IMR-90 (cell line): ENCODE measurements around the gene TRDN. TPM values are rescaled to one million over a fixed set of nuclear protein-coding genes. Genes with fewer than 3 reads are reported as not detected.

Experiments
- ATAC-seq: fragments of 200-7000 bp; cut with Tn5 transposase; 2 replicates; pipeline ENCODE4 v1.9.1; 2020; ENCODE audit warnings: low read depth, mild to moderate bottlenecking, moderate library complexity
- BruUV-seq: library from RNA; stranded (reverse); fragments of 400-500 nt; replicated peaks from 2 replicates; lab custom pipeline; 2021; lab: Mats Ljungman, UMichigan
- CTCF ChIA-PET: fragments of 300-600 bp; formaldehyde crosslinking; extraction: SDS; loops from one replicate; lab custom pipeline; 2021; ENCODE audit warnings: antibody characterized with exemption; lab: Yijun Ruan, JAX
- POLR2A ChIA-PET: fragments of 300-600 bp; sonication (Branson Sonifier 250); formaldehyde crosslinking; loops from one replicate; lab custom pipeline; 2022; ENCODE audit warnings: antibody characterized with exemption; ENCODE audit not compliant: unreplicated experiment; lab: Charles Lee
- DNase-seq: peaks from one replicate; pipeline ENCODE4 v3.0.0; 2013
- H2AFZ ChIP-seq: replicated peaks from 2 replicates; pipeline ENCODE3; 2013; ENCODE audit warnings: low read length, mild to moderate bottlenecking; ENCODE audit not compliant: poor library complexity
- H2AK5ac ChIP-seq: 2 replicates; pipeline ENCODE4 v1.6.1; 2013; ENCODE audit warnings: low read depth, low read length, inconsistent platforms
- H2AK9ac ChIP-seq: replicated peaks from 2 replicates; pipeline ENCODE3; 2013; ENCODE audit warnings: mild to moderate bottlenecking, low read depth, low read length, moderate library complexity; ENCODE audit not compliant: poor library complexity
- H2BK120ac ChIP-seq: 2 replicates; pipeline ENCODE4 v1.6.1; 2013; ENCODE audit warnings: low read depth, low read length, inconsistent platforms
- H2BK15ac ChIP-seq: 3 replicates; pipeline ENCODE4 v1.6.1; 2013; ENCODE audit warnings: low read depth, low read length, inconsistent platforms
- H2BK20ac ChIP-seq: 2 replicates; pipeline ENCODE4 v1.6.1; 2013; ENCODE audit warnings: low read depth, mild to moderate bottlenecking, inconsistent platforms, low read length, moderate library complexity
- H2BK5ac ChIP-seq: 2 replicates; pipeline ENCODE4 v1.6.1; 2013; ENCODE audit warnings: mild to moderate bottlenecking, low read depth, low read length, inconsistent platforms; ENCODE audit not compliant: poor library complexity, severe bottlenecking
- H3K14ac ChIP-seq: replicated peaks from 2 replicates; pipeline ENCODE4 v1.6.1; 2013; ENCODE audit warnings: low read depth, low read length, inconsistent platforms
- H3K18ac ChIP-seq: 2 replicates; pipeline ENCODE4 v1.6.1; 2013; ENCODE audit warnings: low read depth, low read length, control low read depth
- H3K23ac ChIP-seq: 2 replicates; pipeline ENCODE4 v1.6.1; 2013; ENCODE audit warnings: low read depth, low read length, inconsistent platforms
- H3K27ac ChIP-seq: 2 replicates; pipeline ENCODE4 v1.5.1; 2013; ENCODE audit warnings: mild to moderate bottlenecking, control low read depth, low read length; ENCODE audit not compliant: insufficient read depth
- H3K27me3 ChIP-seq: 2 replicates; pipeline ENCODE4 v1.6.1; 2013; ENCODE audit warnings: low read length; ENCODE audit not compliant: control insufficient read depth, insufficient read depth
- H3K36me3 ChIP-seq: 2 replicates; pipeline ENCODE4 v1.6.1; 2013; ENCODE audit warnings: low read length, mixed read lengths; ENCODE audit not compliant: control insufficient read depth, insufficient read depth
- H3K4ac ChIP-seq: 2 replicates; pipeline ENCODE4 v1.6.1; 2013; ENCODE audit warnings: low read depth, low read length, inconsistent platforms
- H3K4me1 ChIP-seq: 2 replicates; pipeline ENCODE4 v1.6.1; 2013; ENCODE audit warnings: low read length, mixed read lengths; ENCODE audit not compliant: control insufficient read depth, insufficient read depth
- H3K4me2 ChIP-seq: 2 replicates; pipeline ENCODE4 v1.6.1; 2013; ENCODE audit warnings: low read depth, mild to moderate bottlenecking, control low read depth, low read length, moderate library complexity
- H3K4me3 ChIP-seq: 2 replicates; pipeline ENCODE4 v1.5.1; 2013; ENCODE audit warnings: low read depth, mild to moderate bottlenecking, control low read depth, low read length, moderate library complexity; ENCODE audit not compliant: insufficient read depth
- H3K56ac ChIP-seq: 2 replicates; pipeline ENCODE4 v1.6.1; 2013; ENCODE audit warnings: low read length, inconsistent platforms; ENCODE audit not compliant: insufficient read depth; ENCODE audit errors: extremely low read depth
- H3K79me1 ChIP-seq, 2 experiments: 2 replicates each; pipeline ENCODE4 v1.6.1; 2013; ENCODE audit warnings: low read length in 2 of 2, inconsistent platforms in 1 of 2, low read depth in 1 of 2
- H3K9ac ChIP-seq: 2 replicates; pipeline ENCODE4 v1.6.1; 2013; ENCODE audit warnings: low read depth, low read length, control low read depth
- H3K9me1 ChIP-seq: 2 replicates; pipeline ENCODE4 v1.6.1; 2013; ENCODE audit warnings: low read length, inconsistent platforms; ENCODE audit not compliant: insufficient read depth
- H3K9me3 ChIP-seq: 2 replicates; pipeline ENCODE4 v1.6.1; 2013; ENCODE audit warnings: low read length; ENCODE audit not compliant: control insufficient read depth, insufficient read depth
- H4K20me1 ChIP-seq: 2 replicates; pipeline ENCODE4 v1.6.1; 2013; ENCODE audit warnings: low read length, inconsistent platforms; ENCODE audit not compliant: insufficient read depth
- H4K5ac ChIP-seq: 2 replicates; pipeline ENCODE4 v1.6.1; 2013; ENCODE audit warnings: mild to moderate bottlenecking, low read depth, low read length, control low read depth
- H4K8ac ChIP-seq, 2 experiments: 2 replicates each; pipeline ENCODE4 v1.6.1; 2013; ENCODE audit warnings: low read depth in 2 of 2, low read length in 2 of 2, control low read depth in 1 of 2, inconsistent platforms in 1 of 2
- H4K91ac ChIP-seq: 2 replicates; pipeline ENCODE4 v1.6.1; 2013; ENCODE audit warnings: low read depth, low read length, inconsistent platforms; ENCODE audit not compliant: insufficient read depth
- BHLHE40 ChIP-seq: fragments of 150-350 bp; IDR thresholded peaks from 2 replicates; pipeline ENCODE4 v1.6.1; 2016; ENCODE audit warnings: mild to moderate bottlenecking, low read depth, low read length
- CTCF ChIP-seq: conservative IDR thresholded peaks from 2 replicates; pipeline ENCODE4 v1.5.1; 2012; ENCODE audit warnings: mild to moderate bottlenecking, low read depth, low read length, improper control_type of control experiment
- ELK1 ChIP-seq: fragments of 150-350 bp; IDR thresholded peaks from 2 replicates; pipeline ENCODE4 v1.6.1; 2016; ENCODE audit warnings: low read depth, mild to moderate bottlenecking, low read length, moderate library complexity, borderline replicate concordance
- FOS ChIP-seq: fragments of 150-350 bp; IDR thresholded peaks from 2 replicates; pipeline ENCODE4 v1.6.1; 2016; ENCODE audit warnings: low read depth, low read length
- MAFK ChIP-seq: IDR thresholded peaks from 2 replicates; pipeline ENCODE4 v1.6.1; 2012; ENCODE audit warnings: low read depth, low read length, improper control_type of control experiment
- MAZ ChIP-seq: IDR thresholded peaks from 2 replicates; pipeline ENCODE4 v1.6.1; 2012; ENCODE audit warnings: low read depth, mild to moderate bottlenecking, low read length, improper control_type of control experiment, moderate library complexity, borderline replicate concordance
- MXI1 ChIP-seq: IDR thresholded peaks from 2 replicates; pipeline ENCODE4 v1.6.1; 2012; ENCODE audit warnings: low read depth, mild to moderate bottlenecking, low read length, moderate library complexity, borderline replicate concordance
- NFE2L2 ChIP-seq: fragments of 150-350 bp; IDR thresholded peaks from 2 replicates; pipeline ENCODE4 v1.6.1; 2016; ENCODE audit warnings: low read depth, mild to moderate bottlenecking, low read length
- POLR2A ChIP-seq: IDR thresholded peaks from 2 replicates; pipeline ENCODE4 v1.6.1; 2012; ENCODE audit warnings: mild to moderate bottlenecking, low read depth, low read length
- RAD21 ChIP-seq: IDR thresholded peaks from 2 replicates; pipeline ENCODE4 v1.6.1; 2012; ENCODE audit warnings: low read length, improper control_type of control experiment
- RCOR1 ChIP-seq: IDR thresholded peaks from 2 replicates; pipeline ENCODE4 v1.6.1; 2012; ENCODE audit warnings: mild to moderate bottlenecking, low read length, improper control_type of control experiment; ENCODE audit not compliant: insufficient replicate concordance
- RFX5 ChIP-seq: IDR thresholded peaks from 2 replicates; pipeline ENCODE4 v1.8.0; 2012; ENCODE audit warnings: low read depth, mild to moderate bottlenecking, low read length, moderate library complexity
- SMC3 ChIP-seq: fragments of 150-350 bp; IDR thresholded peaks from 2 replicates; pipeline ENCODE4 v1.6.1; 2016; ENCODE audit warnings: low read depth, mild to moderate bottlenecking, antibody characterized with exemption, low read length, moderate library complexity
- USF2 ChIP-seq: fragments of 150-350 bp; IDR thresholded peaks from 2 replicates; pipeline ENCODE4 v1.6.1; 2017; ENCODE audit warnings: mild to moderate bottlenecking, antibody characterized with exemption, low read length, low read depth
- dilution Hi-C: fragments of 300-500 bp; cut with HindIII; formaldehyde crosslinking; loops from one replicate; pipeline ENCODE4 v1.14.3; 2018; ENCODE audit warnings: low sequenced_read_pairs; ENCODE audit not compliant: unreplicated experiment
- in situ Hi-C: fragments of 300-500 bp; cut with MboI; formaldehyde crosslinking; loops from 3 replicates; pipeline ENCODE4 v1.14.3; 2019; ENCODE audit warnings: low sequenced_read_pairs, inconsistent platforms, mixed read lengths
- intact Hi-C: fragments of 100-400 bp; cut with micrococcal nuclease; formaldehyde crosslinking; loops from 2 replicates; pipeline ENCODE4 v1.10.0; 2022
- polyA plus RNA-seq, 3 experiments: library from polyadenylated mRNA; depleted of rRNA; stranded (reverse); fragments of >200 nt; gene quantifications; 2 replicates each; pipeline ENCODE4 v1.2.3, GENCODE V29; 2012; ENCODE audit warnings: low replicate concordance in 1 of 3
- total RNA-seq: library from RNA; depleted of rRNA; stranded (reverse); fragments of >200 nt; gene quantifications from 2 replicates; pipeline ENCODE4 v1.2.3, GENCODE V29; 2012

The TRDN gene
- total and polyA plus RNA-seq, 2 of the 4 experiments (the other 2 are of a cell fraction), result not detected

GRCh38 chr6:123224077-123224476, 412.7 kb downstream of the TRDN start:
- intact Hi-C loops, result no loop called here

More at GRCh38 chr6:123224077-123224476, 412.7 kb downstream of the TRDN start:
- Histone ChIP-seq H4K8ac (no peak overlapping the region), H3K4ac (no peak overlapping the region), H3K23ac (no peak overlapping the region), H3K9me3 (peaks cover 7% of the 10 kb centered on the region; the same call in 1 of the 2 replicates), H3K9me1 (no peaks in the 10 kb centered on the region), H3K79me1 (no peaks in the 10 kb centered on the region), H2BK15ac (no peak overlapping the region), H2BK120ac (no peak overlapping the region), H4K5ac (no peak overlapping the region), H3K18ac (no peak overlapping the region), H3K36me3 (no peaks in the 10 kb centered on the region), H3K4me1 (no peaks in the 10 kb centered on the region), H3K4me2 (no peak overlapping the region), H4K91ac (no peak overlapping the region), H3K27ac (no peak overlapping the region), H2BK20ac (no peak overlapping the region), H3K4me3 (no peak overlapping the region), H2AK9ac (no peak overlapping the region), H3K14ac (no peak overlapping the region), H4K20me1 (no peaks in the 10 kb centered on the region), H2AFZ (no peak overlapping the region), H3K56ac (no peak overlapping the region), H2AK5ac (no peak overlapping the region), H3K27me3 (no peaks in the 10 kb centered on the region), H2BK5ac (no peak overlapping the region), H3K9ac (no peak overlapping the region)
- in situ Hi-C loops, result no loop called here
- DNase-seq (no peak), ATAC-seq (no peak)
- ChIA-PET POLR2A (no interaction called here), CTCF (no interaction called here)
- dilution Hi-C loops, result no loop called here
- no TSS peak for BruUV-seq
- TF ChIP-seq FOS (no peak), RAD21 (no peak), CTCF (no peak), POLR2A (no peak), SMC3 (no peak), BHLHE40 (no peak), ELK1 (no peak), MAFK (no peak), NFE2L2 (no peak), MAZ (no peak), RFX5 (no peak), RCOR1 (no peak), MXI1 (no peak), USF2 (no peak)
